ENCODE measurements around the gene CHAD.
"Not testable (repeated sequence)": the region's sequence is repeated elsewhere in the genome, so short reads cannot be mapped to it uniquely, and the experiment has no call there.

Gene CHAD

DNA sequence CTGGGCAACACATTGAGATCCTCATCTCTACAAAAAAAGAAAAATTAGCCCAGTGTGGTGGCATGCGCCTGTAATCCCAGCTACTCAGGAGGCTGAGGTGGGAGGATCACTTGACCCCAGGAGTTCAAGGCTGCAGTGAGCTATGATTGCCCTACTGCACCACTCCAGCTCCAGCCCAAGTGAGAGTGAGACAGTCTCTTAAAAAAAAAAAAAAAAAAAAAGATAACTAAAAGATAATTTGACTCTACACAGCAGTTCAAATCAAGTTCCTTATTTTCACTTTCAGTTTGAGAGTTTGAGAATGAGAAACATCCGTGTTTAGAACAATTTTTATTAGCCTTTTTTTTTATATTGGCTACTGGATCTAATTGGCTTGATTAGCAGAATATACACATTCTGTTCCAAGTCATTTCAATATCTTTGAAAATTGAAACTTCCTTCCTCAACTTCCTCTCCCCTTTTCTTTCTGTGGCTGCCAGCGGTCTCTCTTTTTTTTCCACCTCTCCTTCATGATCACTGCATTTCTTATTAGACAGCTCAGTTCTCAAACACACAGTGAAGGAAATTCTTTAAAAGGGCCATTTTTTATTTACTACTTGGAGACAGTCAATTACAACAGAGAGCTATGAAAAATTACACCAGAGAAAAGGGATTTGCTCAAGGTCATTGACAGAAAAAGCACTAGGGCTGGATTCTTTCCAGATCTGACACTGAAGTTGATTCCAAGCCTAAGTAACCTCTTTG is 47.2 kb downstream of the CHAD start:
- Histone ChIP-seq H3K9me3 (ENCODE audit: insufficient read depth, low read depth, low read length) (no peaks in the 10 kb centered on the region), H3K36me3 (ENCODE audit: insufficient read depth, low read depth, low read length) (no peaks in the 10 kb centered on the region), H3K9ac (ENCODE audit: low read depth, low read length) (no peak overlapping the region), H3K27me3 (ENCODE audit: insufficient read depth, low read length) (peaks cover 20% of the 10 kb centered on the region), H3K27ac (ENCODE audit: low read length) (no peak overlapping the region), H3K4me1 (ENCODE audit: insufficient read depth, low read length) (peaks cover under 1% of the 10 kb centered on the region; the same call in 1 of the 2 replicates), H3K4me3 (ENCODE audit: low read length) (no peak overlapping the region)

DNA sequence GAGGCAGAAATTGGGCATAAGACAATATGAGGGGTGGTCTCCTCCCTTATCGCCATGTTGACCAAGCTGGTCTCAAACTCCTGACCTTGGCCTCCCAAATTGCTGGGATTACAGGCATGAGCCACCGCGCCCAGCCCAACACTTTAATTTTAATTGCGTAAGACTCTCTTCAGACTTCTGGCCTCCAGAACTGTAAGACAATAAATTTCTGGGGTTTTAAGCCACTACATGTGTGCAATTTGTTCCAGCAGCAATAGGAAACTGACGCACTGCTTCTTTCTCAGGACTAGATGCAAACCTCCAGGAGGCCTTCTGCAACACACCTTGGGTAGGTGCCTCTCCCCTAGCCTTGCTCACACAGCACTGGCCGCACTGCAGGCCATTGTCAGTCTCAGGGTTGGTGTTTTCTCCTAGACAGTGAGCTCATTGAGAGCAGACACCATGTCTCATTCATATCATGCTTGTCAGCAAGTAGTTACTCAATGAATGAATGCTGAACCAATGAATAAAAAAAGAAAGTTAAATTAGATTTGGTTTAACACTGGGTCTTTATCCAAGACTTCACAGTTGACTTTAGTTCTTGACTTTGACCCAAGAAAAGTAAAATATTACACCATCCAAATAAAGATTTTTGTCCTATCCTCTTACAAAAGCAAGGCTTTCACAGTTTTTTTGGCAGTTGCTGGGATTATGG is 48.1 kb downstream of the CHAD start:
- H3K27me3 ChIP-seq (ENCODE audit: insufficient read depth, low read length), result peaks cover 17% of the 10 kb centered on the region
- H3K4me1 ChIP-seq (ENCODE audit: insufficient read depth, low read length), result no peaks in the 10 kb centered on the region
- no peaks in the 10 kb centered on the region for H3K36me3 ChIP-seq (ENCODE audit: insufficient read depth, low read depth, low read length)
- H3K27ac ChIP-seq (ENCODE audit: low read length), result no peak overlapping the region
- H3K4me3 ChIP-seq (ENCODE audit: low read length), result no peak overlapping the region
- H3K9me3 ChIP-seq (ENCODE audit: insufficient read depth, low read depth, low read length), result no peaks in the 10 kb centered on the region
- H3K9ac ChIP-seq (ENCODE audit: low read depth, low read length), result no peak overlapping the region

DNA sequence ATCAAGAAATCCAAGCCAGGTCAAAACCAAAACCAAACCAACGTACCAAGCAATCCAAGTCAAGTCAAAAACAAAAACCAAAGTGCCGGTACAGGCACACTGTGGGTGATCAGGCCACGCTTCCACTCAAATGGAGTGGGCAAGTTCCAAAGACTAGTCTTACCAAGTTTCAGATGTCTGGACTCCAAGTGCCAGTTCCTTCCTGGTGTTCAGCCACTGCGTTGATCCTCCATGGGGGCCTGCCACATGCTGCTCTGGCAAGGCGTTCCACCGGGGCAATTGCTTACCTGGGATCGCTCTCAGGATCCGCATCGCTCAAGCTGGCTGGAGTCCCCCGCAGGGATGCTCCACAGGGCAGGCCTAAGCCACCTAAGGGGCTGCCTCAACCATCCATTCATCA is 49.1 kb downstream of the CHAD start:
- not testable (repeated sequence) for H3K27ac ChIP-seq (ENCODE audit: low read length); H3K4me1 ChIP-seq (ENCODE audit: insufficient read depth, low read length); H3K9me3 ChIP-seq (ENCODE audit: insufficient read depth, low read depth, low read length); H3K4me3 ChIP-seq (ENCODE audit: low read length); H3K27me3 ChIP-seq (ENCODE audit: insufficient read depth, low read length); H3K9ac ChIP-seq (ENCODE audit: low read depth, low read length); H3K36me3 ChIP-seq (ENCODE audit: insufficient read depth, low read depth, low read length)

DNA sequence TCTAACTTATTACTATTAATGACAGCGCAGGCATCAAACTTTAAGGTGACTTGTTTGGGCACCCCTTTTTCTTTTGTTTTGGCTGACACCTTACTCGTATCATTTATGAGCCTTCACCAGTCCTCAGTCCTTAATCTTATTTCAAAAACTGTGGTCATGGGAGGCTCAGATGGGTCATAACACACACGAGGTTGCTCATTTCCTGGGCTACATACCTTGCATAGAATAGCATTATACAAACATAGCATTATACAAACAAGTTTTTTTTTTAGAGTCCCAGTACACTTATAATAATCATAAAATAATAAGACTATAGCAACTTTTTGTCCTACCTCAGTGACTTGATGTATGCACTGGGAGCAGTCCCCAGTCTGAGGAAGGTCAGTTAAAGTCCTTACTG is 53.9 kb downstream of the CHAD start:
- no peaks in the 10 kb centered on the region for H3K36me3 ChIP-seq (ENCODE audit: insufficient read depth, low read depth, low read length)
- no peak overlapping the region for H3K4me3 ChIP-seq (ENCODE audit: low read length)
- H3K27ac ChIP-seq (ENCODE audit: low read length), result no peak overlapping the region
- H3K9ac ChIP-seq (ENCODE audit: low read depth, low read length), result no peak overlapping the region
- H3K4me1 ChIP-seq (ENCODE audit: insufficient read depth, low read length), result no peaks in the 10 kb centered on the region
- no peaks in the 10 kb centered on the region; the same call in none of the 2 replicates for H3K27me3 ChIP-seq (ENCODE audit: insufficient read depth, low read length)
- no peaks in the 10 kb centered on the region; the same call in 1 of the 2 replicates for H3K9me3 ChIP-seq (ENCODE audit: insufficient read depth, low read depth, low read length)
